HEK293 (cell line): ENCODE data around the gene NANOS1.

ENCODE experiments used
- CTCF ChIA-PET: fragments of 350-600 bp; formaldehyde crosslinking; extraction: SDS; loops from one replicate; lab custom pipeline; 2021; ENCODE audit warnings: antibody characterized with exemption; lab: Yijun Ruan, JAX
- POLR2A ChIA-PET: fragments of 300-600 bp; formaldehyde crosslinking; extraction: SDS; loops from one replicate; lab custom pipeline; 2020; ENCODE audit warnings: antibody characterized with exemption, inconsistent platforms; lab: Yijun Ruan, JAX
- H3K27ac ChIP-seq: fragments of 200-500 bp; sonication (Bioruptor generic); 2 replicates; pipeline ENCODE4 v1.5.1; 2014; ENCODE audit warnings: low read depth, low read length, control low read depth, inconsistent platforms; ENCODE audit errors: extremely low read depth
- H3K36me3 ChIP-seq, 2 experiments: fragments of 200-500 bp in 1 of 2; sonication (Bioruptor generic) in 1 of 2; 1 replicate in 1 of 2; 2 replicates in 1 of 2; pipeline ENCODE4 v1.5.1; 2014 to 2017; ENCODE audit warnings: inconsistent platforms in 2 of 2, low read length in 2 of 2; ENCODE audit not compliant: control insufficient read depth in 2 of 2, insufficient read depth in 1 of 2
- H3K4me1 ChIP-seq: fragments of 200-500 bp; sonication (Bioruptor generic); 2 replicates; pipeline ENCODE4 v1.5.1; 2014; ENCODE audit warnings: mild to moderate bottlenecking, low read length, inconsistent platforms; ENCODE audit not compliant: control insufficient read depth, insufficient read depth
- H3K4me3 ChIP-seq: 2 replicates; pipeline ENCODE4 v1.5.1; 2011; ENCODE audit warnings: low read depth, mild to moderate bottlenecking, control low read depth, low read length, moderate library complexity
- H3K9me3 ChIP-seq: fragments of 200-500 bp; sonication (Bioruptor generic); 2 replicates; pipeline ENCODE4 v1.5.1; 2014; ENCODE audit warnings: low read depth, low read length, inconsistent platforms; ENCODE audit not compliant: control insufficient read depth, insufficient read depth
- BCL11B ChIP-seq: fragments of 450-650 bp; formaldehyde crosslinking; IDR thresholded peaks from 2 replicates; pipeline ENCODE4 v1.5.1; 2016; ENCODE audit warnings: low read depth, missing biosample characterization, missing genetic modification characterization
- GLIS2 ChIP-seq: fragments of 450-650 bp; formaldehyde crosslinking; IDR thresholded peaks from 2 replicates; pipeline ENCODE4 v1.5.1; 2016; ENCODE audit warnings: missing biosample characterization, missing genetic modification characterization
- KLF7 ChIP-seq: fragments of 450-650 bp; formaldehyde crosslinking; IDR thresholded peaks from 2 replicates; pipeline ENCODE4 v1.5.1; 2016; ENCODE audit warnings: missing biosample characterization, missing genetic modification characterization, borderline replicate concordance
- RBAK ChIP-seq: fragments of 450-650 bp; formaldehyde crosslinking; IDR thresholded peaks from 2 replicates; pipeline ENCODE4 v1.5.1; 2016; ENCODE audit warnings: missing biosample characterization, missing genetic modification characterization
- SALL2 ChIP-seq: fragments of 450-650 bp; formaldehyde crosslinking; IDR thresholded peaks from 2 replicates; pipeline ENCODE4 v1.5.0; 2017; ENCODE audit warnings: missing biosample characterization, mild to moderate bottlenecking, missing genetic modification characterization, borderline replicate concordance
- SP7 ChIP-seq: fragments of 450-650 bp; formaldehyde crosslinking; IDR thresholded peaks from 2 replicates; pipeline ENCODE4 v1.5.1; 2016; ENCODE audit warnings: missing biosample characterization, missing genetic modification characterization
- WT1 ChIP-seq: fragments of 450-650 bp; formaldehyde crosslinking; IDR thresholded peaks from 2 replicates; pipeline ENCODE4 v1.5.1; 2016; ENCODE audit warnings: missing biosample characterization, missing genetic modification characterization
- YY2 ChIP-seq: fragments of 450-650 bp; formaldehyde crosslinking; IDR thresholded peaks from 2 replicates; pipeline ENCODE4 v1.5.1; 2016; ENCODE audit warnings: missing biosample characterization, missing genetic modification characterization
- ZBTB1 ChIP-seq: fragments of 450-650 bp; formaldehyde crosslinking; IDR thresholded peaks from 2 replicates; pipeline ENCODE4 v1.5.1; 2016; ENCODE audit warnings: missing biosample characterization, missing genetic modification characterization
- ZBTB8A ChIP-seq: fragments of 450-650 bp; formaldehyde crosslinking; IDR thresholded peaks from 2 replicates; pipeline ENCODE4 v1.5.1; 2016; ENCODE audit warnings: missing biosample characterization, missing genetic modification characterization
- ZFP3 ChIP-seq: fragments of 450-650 bp; formaldehyde crosslinking; IDR thresholded peaks from 2 replicates; pipeline ENCODE4 v1.5.1; 2016; ENCODE audit warnings: low read depth, missing biosample characterization, missing genetic modification characterization
- ZFP41 ChIP-seq: fragments of 450-650 bp; formaldehyde crosslinking; IDR thresholded peaks from 2 replicates; pipeline ENCODE4 v1.5.1; 2016; ENCODE audit warnings: missing biosample characterization, missing genetic modification characterization, borderline replicate concordance
- ZNF112 ChIP-seq: fragments of 450-650 bp; formaldehyde crosslinking; IDR thresholded peaks from 2 replicates; pipeline ENCODE4 v1.5.0; 2017; ENCODE audit warnings: missing biosample characterization, missing genetic modification characterization
- ZNF121 ChIP-seq: fragments of 450-650 bp; formaldehyde crosslinking; IDR thresholded peaks from 2 replicates; pipeline ENCODE4 v1.5.1; 2016; ENCODE audit warnings: missing biosample characterization, missing genetic modification characterization
- ZNF223 ChIP-seq: fragments of 450-650 bp; formaldehyde crosslinking; IDR thresholded peaks from 2 replicates; pipeline ENCODE4 v1.5.1; 2016; ENCODE audit warnings: missing biosample characterization, missing genetic modification characterization
- ZNF239 ChIP-seq: fragments of 450-650 bp; formaldehyde crosslinking; IDR thresholded peaks from 2 replicates; pipeline ENCODE4 v1.5.1; 2016; ENCODE audit warnings: missing biosample characterization, missing genetic modification characterization
- ZNF350 ChIP-seq: fragments of 450-650 bp; formaldehyde crosslinking; IDR thresholded peaks from 2 replicates; pipeline ENCODE4 v1.5.0; 2017; ENCODE audit warnings: missing biosample characterization, mild to moderate bottlenecking, missing genetic modification characterization
- ZNF416 ChIP-seq: fragments of 450-650 bp; formaldehyde crosslinking; IDR thresholded peaks from 2 replicates; pipeline ENCODE4 v1.5.1; 2016; ENCODE audit warnings: missing biosample characterization, missing genetic modification characterization
- ZNF433 ChIP-seq: fragments of 450-650 bp; formaldehyde crosslinking; IDR thresholded peaks from 2 replicates; pipeline ENCODE4 v1.5.1; 2016; ENCODE audit warnings: missing biosample characterization, missing genetic modification characterization, low read depth
- ZNF548 ChIP-seq: fragments of 450-650 bp; formaldehyde crosslinking; IDR thresholded peaks from 2 replicates; pipeline ENCODE4 v1.5.1; 2016; ENCODE audit warnings: missing biosample characterization, missing genetic modification characterization
- ZNF560 ChIP-seq: fragments of 450-650 bp; formaldehyde crosslinking; IDR thresholded peaks from 2 replicates; pipeline ENCODE4 v1.5.1; 2017; ENCODE audit warnings: missing biosample characterization, missing genetic modification characterization, borderline replicate concordance
- ZNF596 ChIP-seq: fragments of 450-650 bp; IDR thresholded peaks from 2 replicates; pipeline ENCODE4 v1.5.0; 2018; ENCODE audit warnings: missing biosample characterization, mild to moderate bottlenecking, missing genetic modification characterization, moderate library complexity
- ZNF660 ChIP-seq: fragments of 450-650 bp; IDR thresholded peaks from 2 replicates; pipeline ENCODE4 v1.5.1; 2018; ENCODE audit warnings: missing biosample characterization, mild to moderate bottlenecking, missing genetic modification characterization
- ZNF747 ChIP-seq: fragments of 450-650 bp; formaldehyde crosslinking; IDR thresholded peaks from 2 replicates; pipeline ENCODE4 v1.5.1; 2016; ENCODE audit warnings: missing biosample characterization, missing genetic modification characterization
- ZNF776 ChIP-seq: fragments of 450-650 bp; formaldehyde crosslinking; IDR thresholded peaks from 2 replicates; pipeline ENCODE4 v1.5.0; 2017; ENCODE audit warnings: missing biosample characterization, missing genetic modification characterization, borderline replicate concordance
- ZNF837 ChIP-seq: fragments of 450-650 bp; formaldehyde crosslinking; IDR thresholded peaks from 2 replicates; pipeline ENCODE4 v1.5.1; 2016; ENCODE audit warnings: missing biosample characterization, missing genetic modification characterization
- TF ChIP-seq, protein P1 (sequence below): fragments of 450-650 bp; formaldehyde crosslinking; IDR thresholded peaks from 2 replicates; pipeline ENCODE4 v1.5.1; 2016; ENCODE audit warnings: missing biosample characterization, missing genetic modification characterization
- TF ChIP-seq, protein P2 (sequence below): sonication (generic); formaldehyde crosslinking; IDR thresholded peaks from 2 replicates; pipeline ENCODE4 v1.8.1; 2022; ENCODE audit warnings: mild to moderate bottlenecking, moderate library complexity, missing genetic modification reagents
- TF ChIP-seq, protein P3 (sequence below): fragments of 450-650 bp; formaldehyde crosslinking; IDR thresholded peaks from 2 replicates; pipeline ENCODE4 v1.5.1; 2017; ENCODE audit warnings: missing biosample characterization, missing genetic modification characterization
- TF ChIP-seq, protein P4 (sequence below): fragments of 450-650 bp; formaldehyde crosslinking; IDR thresholded peaks from 2 replicates; pipeline ENCODE4 v1.5.1; 2016; ENCODE audit warnings: missing biosample characterization, missing genetic modification characterization

Gene NANOS1

DNA sequence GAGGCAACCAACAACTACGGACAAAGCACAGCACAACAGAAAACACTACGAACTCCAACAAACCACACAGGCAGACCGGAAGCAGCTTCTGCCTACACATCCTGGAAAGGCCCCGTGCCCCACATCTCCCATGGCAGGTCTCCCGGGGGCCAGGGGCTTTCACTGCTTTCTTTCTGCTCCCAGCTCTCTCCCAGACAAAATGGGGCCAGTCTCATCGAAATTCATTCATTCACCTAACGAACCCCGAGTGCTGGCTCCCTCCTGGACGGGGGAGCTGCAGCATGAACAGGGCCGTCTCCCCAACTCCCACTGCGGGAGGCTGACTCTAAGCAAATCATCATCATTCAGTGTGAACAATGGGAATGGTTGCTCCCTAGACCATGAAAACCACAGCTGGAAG, 47.6 kb upstream of the NANOS1 start:
- POLR2A ChIA-PET: no interaction called here
- TF ChIP-seq ZFP3 (tag by site-specific recombination) (no peak), GLIS2 (tag by site-specific recombination) (no peak), ZNF560 (no peak), SP7 (tag by site-specific recombination) (no peak), WT1 (tag by site-specific recombination) (no peak), ZNF776 (tag by site-specific recombination) (no peak), ZNF223 (no peak), ZNF747 (tag by site-specific recombination) (no peak), RBAK (tag by site-specific recombination) (no peak), SALL2 (no peak), ZBTB1 (tag by site-specific recombination) (no peak), ZNF350 (tag by site-specific recombination) (no peak), BCL11B (tag by site-specific recombination) (no peak), ZFP41 (tag by site-specific recombination) (no peak)
- TF ChIP-seq, protein P1, sequence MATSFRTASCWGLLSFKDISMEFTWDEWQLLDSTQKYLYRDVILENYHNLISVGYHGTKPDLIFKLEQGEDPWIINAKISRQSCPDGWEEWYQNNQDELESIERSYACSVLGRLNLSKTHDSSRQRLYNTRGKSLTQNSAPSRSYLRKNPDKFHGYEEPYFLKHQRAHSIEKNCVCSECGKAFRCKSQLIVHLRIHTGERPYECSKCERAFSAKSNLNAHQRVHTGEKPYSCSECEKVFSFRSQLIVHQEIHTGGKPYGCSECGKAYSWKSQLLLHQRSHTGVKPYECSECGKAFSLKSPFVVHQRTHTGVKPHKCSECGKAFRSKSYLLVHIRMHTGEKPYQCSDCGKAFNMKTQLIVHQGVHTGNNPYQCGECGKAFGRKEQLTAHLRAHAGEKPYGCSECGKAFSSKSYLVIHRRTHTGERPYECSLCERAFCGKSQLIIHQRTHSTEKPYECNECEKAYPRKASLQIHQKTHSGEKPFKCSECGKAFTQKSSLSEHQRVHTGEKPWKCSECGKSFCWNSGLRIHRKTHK (tag by site-specific recombination): no peak
- TF ChIP-seq, protein P2, sequence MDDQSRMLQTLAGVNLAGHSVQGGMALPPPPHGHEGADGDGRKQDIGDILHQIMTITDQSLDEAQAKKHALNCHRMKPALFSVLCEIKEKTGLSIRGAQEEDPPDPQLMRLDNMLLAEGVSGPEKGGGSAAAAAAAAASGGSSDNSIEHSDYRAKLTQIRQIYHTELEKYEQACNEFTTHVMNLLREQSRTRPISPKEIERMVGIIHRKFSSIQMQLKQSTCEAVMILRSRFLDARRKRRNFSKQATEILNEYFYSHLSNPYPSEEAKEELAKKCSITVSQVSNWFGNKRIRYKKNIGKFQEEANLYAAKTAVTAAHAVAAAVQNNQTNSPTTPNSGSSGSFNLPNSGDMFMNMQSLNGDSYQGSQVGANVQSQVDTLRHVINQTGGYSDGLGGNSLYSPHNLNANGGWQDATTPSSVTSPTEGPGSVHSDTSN (CRISPR knock-in tag): no peak
- no peak overlapping the region for H3K4me3 ChIP-seq
- CTCF ChIA-PET: no interaction called here
- no peaks in the 10 kb centered on the region for H3K4me1 ChIP-seq
- H3K36me3 ChIP-seq: no peaks in the 10 kb centered on the region
- H3K9me3 ChIP-seq: no peaks in the 10 kb centered on the region; the same call in 1 of the 2 replicates
- no peak overlapping the region for H3K27ac ChIP-seq

DNA sequence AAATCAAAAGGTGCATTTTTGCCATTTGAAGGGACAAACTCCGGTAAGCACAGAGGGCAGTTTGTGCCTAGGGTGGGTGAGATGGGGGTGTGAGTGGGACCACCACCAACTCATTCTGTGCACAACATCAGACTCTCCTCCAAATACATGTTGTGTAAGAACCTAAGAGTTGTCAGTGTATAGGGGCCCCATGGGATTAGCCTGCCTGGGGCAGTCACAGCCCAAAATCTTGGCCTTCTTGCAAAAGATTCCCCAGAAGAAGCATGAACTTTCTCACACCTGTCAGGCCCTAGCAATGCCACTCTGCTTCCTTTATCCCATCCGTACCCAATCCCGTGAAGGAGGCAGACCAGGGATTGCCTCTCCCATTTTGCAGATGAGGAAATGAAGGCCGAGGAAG, 47.1 kb upstream of the NANOS1 start:
- ChIA-PET POLR2A (no interaction called here), CTCF (no interaction called here)
- Histone ChIP-seq H3K4me3 (no peak overlapping the region), H3K4me1 (no peaks in the 10 kb centered on the region), H3K9me3 (no peaks in the 10 kb centered on the region; the same call in 1 of the 2 replicates), H3K36me3 (no peaks in the 10 kb centered on the region), H3K27ac (no peak overlapping the region)
- TF ChIP-seq ZNF416 (no peak), ZNF239 (tag by site-specific recombination) (no peak), ZNF121 (tag by site-specific recombination) (no peak), ZNF548 (no peak), KLF7 (tag by site-specific recombination) (no peak), ZNF112 (tag by site-specific recombination) (no peak), ZBTB8A (no peak), ZNF660 (tag by site-specific recombination) (no peak), ZNF596 (no peak), ZNF837 (tag by site-specific recombination) (no peak), ZNF560 (no peak), ZNF433 (tag by site-specific recombination) (no peak), YY2 (tag by site-specific recombination) (no peak)
- TF ChIP-seq, protein P3, sequence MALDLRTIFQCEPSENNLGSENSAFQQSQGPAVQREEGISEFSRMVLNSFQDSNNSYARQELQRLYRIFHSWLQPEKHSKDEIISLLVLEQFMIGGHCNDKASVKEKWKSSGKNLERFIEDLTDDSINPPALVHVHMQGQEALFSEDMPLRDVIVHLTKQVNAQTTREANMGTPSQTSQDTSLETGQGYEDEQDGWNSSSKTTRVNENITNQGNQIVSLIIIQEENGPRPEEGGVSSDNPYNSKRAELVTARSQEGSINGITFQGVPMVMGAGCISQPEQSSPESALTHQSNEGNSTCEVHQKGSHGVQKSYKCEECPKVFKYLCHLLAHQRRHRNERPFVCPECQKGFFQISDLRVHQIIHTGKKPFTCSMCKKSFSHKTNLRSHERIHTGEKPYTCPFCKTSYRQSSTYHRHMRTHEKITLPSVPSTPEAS (tag by site-specific recombination): no peak
- TF ChIP-seq, protein P4, sequence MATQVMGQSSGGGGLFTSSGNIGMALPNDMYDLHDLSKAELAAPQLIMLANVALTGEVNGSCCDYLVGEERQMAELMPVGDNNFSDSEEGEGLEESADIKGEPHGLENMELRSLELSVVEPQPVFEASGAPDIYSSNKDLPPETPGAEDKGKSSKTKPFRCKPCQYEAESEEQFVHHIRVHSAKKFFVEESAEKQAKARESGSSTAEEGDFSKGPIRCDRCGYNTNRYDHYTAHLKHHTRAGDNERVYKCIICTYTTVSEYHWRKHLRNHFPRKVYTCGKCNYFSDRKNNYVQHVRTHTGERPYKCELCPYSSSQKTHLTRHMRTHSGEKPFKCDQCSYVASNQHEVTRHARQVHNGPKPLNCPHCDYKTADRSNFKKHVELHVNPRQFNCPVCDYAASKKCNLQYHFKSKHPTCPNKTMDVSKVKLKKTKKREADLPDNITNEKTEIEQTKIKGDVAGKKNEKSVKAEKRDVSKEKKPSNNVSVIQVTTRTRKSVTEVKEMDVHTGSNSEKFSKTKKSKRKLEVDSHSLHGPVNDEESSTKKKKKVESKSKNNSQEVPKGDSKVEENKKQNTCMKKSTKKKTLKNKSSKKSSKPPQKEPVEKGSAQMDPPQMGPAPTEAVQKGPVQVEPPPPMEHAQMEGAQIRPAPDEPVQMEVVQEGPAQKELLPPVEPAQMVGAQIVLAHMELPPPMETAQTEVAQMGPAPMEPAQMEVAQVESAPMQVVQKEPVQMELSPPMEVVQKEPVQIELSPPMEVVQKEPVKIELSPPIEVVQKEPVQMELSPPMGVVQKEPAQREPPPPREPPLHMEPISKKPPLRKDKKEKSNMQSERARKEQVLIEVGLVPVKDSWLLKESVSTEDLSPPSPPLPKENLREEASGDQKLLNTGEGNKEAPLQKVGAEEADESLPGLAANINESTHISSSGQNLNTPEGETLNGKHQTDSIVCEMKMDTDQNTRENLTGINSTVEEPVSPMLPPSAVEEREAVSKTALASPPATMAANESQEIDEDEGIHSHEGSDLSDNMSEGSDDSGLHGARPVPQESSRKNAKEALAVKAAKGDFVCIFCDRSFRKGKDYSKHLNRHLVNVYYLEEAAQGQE (tag by site-specific recombination): no peak
- TF ChIP-seq, protein P2 (CRISPR knock-in tag): no peak
